Neural progenitor cell (in vitro differentiated cells): ENCODE results near the gene ADCY2.

Experiments used
- EZH2 ChIP-seq: fragments of 200-600 bp; sonication (generic); IDR thresholded peaks from 2 replicates; pipeline ENCODE4 v1.6.1; 2017; ENCODE audit warnings: antibody characterized with exemption, mild to moderate bottlenecking, moderate library complexity
- TF ChIP-seq, protein P1 (sequence below): fragments of 200-600 bp; sonication (generic); IDR thresholded peaks from 2 replicates; pipeline ENCODE4 v1.5.1; 2017; ENCODE audit warnings: antibody characterized with exemption, mild to moderate bottlenecking

DNA sequence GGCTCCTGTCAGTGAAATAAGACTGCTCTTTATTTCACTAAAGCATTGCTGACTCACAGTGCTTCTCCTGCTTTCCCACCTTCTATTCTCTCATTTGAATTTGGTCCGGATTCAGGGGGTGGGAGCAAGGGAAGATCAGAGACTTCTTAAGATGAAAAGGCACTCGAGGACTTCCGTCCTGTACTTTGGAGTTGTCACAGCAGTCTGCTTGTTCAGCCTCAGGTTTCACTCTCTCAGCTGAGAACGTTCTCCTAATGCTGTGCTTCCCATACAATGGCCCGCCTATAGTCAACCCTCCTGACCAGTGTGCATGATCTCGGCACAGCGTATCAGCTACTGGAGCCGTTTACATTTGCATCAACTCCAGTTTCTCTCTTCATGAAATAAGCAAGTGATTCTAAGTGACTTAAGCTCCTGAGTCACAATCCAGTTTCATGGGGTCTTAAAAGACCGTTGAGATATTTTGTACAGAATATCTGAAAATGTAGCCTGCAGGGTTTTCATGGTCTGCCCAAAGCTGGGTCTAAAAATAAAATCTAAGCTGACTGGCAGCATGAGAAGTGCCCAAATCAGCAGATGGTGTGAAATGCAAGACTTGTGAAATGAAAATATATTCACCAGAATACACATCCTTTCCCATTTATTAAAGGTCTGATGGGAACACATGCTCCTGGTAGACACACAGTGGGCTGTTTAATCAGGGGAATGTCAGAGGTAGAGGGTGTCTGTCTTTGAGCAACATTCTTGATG lies 145.0 kb downstream of the ADCY2 start:
- TF ChIP-seq, protein P1, sequence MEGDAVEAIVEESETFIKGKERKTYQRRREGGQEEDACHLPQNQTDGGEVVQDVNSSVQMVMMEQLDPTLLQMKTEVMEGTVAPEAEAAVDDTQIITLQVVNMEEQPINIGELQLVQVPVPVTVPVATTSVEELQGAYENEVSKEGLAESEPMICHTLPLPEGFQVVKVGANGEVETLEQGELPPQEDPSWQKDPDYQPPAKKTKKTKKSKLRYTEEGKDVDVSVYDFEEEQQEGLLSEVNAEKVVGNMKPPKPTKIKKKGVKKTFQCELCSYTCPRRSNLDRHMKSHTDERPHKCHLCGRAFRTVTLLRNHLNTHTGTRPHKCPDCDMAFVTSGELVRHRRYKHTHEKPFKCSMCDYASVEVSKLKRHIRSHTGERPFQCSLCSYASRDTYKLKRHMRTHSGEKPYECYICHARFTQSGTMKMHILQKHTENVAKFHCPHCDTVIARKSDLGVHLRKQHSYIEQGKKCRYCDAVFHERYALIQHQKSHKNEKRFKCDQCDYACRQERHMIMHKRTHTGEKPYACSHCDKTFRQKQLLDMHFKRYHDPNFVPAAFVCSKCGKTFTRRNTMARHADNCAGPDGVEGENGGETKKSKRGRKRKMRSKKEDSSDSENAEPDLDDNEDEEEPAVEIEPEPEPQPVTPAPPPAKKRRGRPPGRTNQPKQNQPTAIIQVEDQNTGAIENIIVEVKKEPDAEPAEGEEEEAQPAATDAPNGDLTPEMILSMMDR: no peak
- TF ChIP-seq EZH2: no peak
